DMS153 (cell line): ENCODE measurements around the gene TLCD4.
A peak's percentile ranks its signal among the peaks of the same experiment; 100 is the strongest.
"Not testable (repeated sequence)": the region's sequence is repeated elsewhere in the genome, so short reads cannot be mapped to it uniquely, and the experiment has no call there.

Experiments used
- DNase-seq: peaks from one replicate; lab custom pipeline; 2025; lab: John Stamatoyannopoulos, UW

Gene TLCD4

DNA sequence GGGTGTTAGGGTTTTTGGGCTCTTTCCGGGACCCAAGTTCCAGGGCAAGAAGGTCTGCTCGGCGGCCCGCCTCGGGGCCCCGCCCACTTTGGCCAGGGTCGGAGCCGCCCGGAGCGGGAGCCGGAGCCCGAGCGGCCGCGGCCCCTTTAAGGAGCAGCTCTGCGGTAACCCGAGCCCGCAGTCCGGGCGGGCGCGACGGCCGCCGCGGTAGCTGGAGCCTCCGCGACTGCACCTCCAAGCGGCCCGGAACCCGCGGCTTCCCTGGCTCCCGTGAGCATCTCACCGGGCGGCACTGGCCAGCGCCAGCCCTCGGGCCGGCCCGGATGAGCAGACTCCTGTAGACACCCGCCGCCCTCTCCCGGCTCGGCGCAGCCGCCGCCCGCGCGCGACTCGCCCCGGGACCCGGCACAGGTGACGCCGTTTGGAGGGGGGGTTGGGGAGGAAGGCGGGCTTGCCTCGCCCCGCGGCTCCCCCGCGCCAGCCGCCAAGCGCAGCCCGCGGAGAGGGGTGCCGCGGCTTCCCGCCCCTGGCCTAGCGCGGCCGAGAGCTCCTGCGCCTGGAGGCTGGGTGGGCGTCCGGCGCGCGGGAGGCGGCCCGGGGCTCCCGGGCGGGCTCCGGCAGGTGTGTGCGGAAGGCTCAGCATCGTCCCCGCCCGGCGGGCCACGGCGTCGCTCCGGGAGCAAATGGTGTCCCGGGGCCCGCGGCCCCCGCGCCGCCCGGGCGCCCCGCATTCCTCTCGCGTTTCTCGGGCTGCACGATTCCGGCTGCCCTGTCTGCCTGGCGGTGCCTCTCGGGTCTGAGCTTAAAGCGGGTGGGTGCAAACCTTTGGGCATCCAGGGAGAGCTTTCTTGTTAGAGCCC lies at the start of gene TLCD4:
Gene TLCD4, plus strand, starts transcription at position 149 of the 860 bp plus-strand sequence. CDS start 26,547 bp downstream, outside the sequence.
- peak; percentile 33 for DNase-seq

DNA sequence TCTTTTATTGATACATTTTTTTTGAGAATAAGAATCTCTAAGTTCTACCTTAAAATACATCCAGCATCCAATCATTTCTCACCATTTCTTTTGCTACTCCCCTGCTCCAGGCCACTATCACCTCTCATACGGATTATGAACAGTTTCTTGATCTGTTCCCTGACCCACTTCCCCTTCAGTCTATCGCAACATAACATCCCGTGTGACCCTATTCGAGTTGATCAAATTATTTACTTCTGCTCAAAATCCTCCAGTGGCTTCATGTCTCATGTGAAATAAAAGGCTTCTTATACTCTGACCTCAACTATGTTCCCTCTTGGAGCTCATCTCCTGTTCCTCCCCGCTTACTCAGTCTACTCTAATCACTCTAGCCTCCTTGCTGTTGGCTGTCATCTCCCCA lies 49.6 kb upstream of the TLCD4 start:
- no peak for DNase-seq

DNA sequence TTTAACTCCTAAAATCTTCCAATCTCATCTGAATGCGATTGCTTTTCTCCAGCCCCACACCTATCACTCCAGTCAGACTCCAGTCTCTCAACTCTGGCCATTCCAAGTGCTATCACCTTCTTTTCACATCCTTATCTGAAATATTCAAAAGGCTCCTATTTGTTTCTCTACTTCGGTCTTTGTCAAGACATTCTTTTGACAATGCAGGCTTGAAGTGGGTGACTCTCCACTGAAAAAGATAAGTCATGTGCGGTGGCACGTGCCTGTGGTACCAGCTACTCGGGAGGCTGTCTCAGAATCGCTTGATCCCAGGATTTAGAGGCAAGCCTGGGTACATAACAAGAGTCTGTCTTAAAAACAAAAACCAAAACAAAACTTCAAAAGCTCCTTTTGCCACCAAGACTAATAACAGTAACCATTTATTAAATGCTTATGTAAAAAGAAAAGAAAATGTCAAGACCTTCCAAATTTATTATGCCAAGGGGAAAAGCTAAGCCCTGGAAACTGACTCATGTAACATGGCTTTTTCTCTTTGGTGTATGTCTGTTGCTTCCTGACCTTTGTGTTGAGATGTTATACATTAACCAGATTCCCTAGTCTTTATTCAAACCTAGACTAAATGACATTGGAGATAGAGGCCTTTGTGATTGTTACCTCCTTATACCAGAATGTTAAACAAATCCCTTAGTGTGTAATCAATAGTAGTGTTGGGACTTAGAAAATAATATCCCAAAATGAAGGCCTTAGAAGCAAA lies 48.0 kb upstream of the TLCD4 start:
- DNase-seq, result no peak

GRCh38 chr1:95069710-95070093 lies 47.5 kb upstream of the TLCD4 start:
- no peak for DNase-seq

GRCh38 chr1:95071539-95071938 lies 45.6 kb upstream of the TLCD4 start:
- no peak for DNase-seq

DNA sequence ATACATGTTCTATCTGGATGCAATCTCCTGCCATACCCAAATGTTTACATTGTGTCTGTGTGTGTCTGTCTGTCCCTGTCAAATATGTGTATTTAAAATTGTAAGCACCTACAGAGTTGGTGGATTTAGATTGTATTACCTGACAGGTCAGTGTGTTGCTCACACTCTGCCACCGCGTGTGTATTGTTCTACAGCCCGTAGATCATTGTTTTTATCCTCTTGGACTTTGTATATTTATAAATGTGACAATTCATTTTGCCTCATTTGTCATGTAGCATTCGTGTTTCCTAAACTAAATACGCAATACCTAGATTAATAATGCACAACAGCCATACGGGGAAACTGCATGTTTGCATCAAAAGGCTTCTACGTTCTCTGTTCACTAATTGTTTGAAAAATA lies 45.0 kb upstream of the TLCD4 start:
- no peak for DNase-seq

DNA sequence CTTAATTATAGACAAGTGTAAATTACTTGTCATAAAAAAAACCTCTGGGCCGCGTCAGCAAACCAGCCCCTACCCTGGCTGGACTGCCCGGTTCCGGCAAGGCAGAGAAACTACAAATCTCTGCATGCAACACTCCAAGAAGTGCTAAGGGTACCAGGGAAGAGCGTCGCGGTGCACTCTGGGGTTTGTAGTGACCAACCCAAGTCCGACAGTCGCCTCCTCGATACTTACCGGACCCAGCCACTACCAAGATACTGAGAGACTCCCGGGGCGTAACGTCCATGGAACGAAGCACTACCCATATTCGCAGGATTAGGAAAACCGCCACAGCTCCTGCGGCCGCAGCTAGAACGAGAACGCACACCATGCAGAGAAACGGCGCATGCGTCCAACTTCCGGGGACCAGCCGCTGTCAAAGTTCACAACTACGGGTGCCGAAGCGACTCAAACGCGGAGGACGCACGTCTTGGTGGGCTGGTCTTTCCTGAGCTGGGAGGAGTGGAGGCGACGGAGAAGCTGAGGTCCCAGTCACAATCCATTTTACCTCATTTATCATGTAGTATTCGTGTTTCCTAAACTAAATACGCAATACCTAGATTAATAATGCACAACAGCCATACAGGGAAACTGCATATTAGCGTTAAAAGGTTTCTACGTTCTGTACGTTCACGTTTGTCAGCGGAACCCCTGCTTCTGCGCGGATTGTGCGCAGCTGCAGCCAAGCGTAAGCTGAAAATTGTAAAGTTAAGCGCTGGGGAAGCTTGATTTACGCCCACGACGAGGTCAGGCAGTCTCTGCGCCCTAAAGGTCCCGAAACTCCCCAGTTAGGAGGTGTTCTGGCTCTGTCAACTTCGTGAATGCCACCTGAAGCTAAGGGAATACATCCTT lies 44.4 kb upstream of the TLCD4 start, which contains the start of gene ALG14:
Gene ALG14, minus strand, starts transcription at position 420 of the 888 bp plus-strand sequence. Its CDS starts 53 bp downstream, at position 367.
- DNase-seq, result peak; percentile 84

DNA sequence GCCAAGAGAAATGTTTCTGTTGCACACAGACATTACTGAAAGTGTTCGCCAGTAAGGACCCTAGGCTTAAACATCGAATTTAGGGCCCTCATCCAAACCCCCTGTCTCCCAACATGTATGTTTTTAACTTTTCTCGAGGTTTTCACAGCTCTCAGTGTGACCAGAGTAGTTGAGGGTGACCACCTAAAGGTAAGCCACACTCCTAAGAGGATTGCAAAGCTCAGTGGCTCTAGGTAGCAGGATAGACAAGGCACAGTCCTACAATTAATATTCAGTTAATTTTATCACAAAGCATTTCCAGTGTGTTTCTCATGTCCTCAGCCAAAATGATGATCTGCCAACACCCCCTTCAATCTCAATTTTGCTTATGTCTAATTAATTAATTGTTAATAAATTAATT lies 43.7 kb upstream of the TLCD4 start:
- DNase-seq, result no peak

DNA sequence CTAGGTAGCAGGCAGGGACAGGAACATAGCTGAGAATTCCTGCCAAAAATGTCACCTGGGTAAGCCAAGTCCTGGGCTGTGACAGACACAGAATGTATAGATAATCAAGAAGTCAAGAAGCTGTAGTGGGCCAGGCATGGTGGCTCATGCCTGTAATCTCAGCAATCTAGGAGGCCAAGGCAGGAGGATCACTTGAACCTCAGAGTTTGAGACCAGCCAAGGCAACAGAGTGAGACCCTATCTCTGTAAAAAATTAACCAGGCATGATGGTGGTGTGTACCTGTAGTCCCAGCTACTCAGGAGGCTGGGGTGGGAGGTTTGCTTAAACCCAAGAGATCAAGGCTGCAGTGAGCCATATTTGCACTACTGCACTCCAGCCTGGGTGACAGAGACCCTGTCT lies 41.1 kb upstream of the TLCD4 start:
- DNase-seq, result no peak

DNA sequence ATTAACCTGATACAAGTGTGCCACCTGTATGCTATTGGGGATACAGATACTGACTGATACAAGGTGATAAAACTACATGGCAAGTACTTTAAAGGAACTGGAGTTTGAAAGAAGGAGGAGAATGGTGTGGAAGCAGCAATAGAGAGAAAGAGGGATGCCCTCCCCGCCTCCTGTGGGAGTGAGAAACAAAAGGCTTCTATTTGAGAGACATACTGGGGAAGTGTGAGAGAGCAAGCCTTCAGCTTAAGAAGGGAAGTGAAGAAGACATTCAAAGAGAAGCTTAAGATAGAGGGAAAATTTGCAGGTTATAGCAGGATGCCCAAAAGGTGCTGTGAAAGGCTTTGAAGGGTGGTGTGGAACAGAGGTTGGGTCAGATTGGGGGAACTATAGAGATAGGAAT lies 36.7 kb upstream of the TLCD4 start:
- no peak for DNase-seq

DNA sequence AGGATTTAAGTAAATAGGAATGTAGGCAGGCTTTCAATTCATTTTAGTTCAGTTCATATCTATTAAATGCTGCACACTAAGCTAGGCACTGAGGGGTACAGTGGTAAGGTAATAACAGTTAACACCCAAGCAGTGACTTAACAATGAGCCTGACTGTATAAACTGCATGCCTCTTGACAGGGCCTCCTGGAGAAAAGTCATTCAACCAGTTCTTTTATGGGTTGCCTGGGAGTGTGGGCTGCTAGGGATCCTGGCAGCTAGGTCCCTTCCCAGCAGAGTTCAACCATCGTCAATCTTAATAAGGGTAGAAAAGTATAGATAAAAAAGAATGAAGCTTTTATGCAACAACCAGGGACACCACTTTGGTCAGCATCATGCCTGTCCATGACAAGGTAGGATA lies 36.3 kb upstream of the TLCD4 start:
- no peak for DNase-seq

DNA sequence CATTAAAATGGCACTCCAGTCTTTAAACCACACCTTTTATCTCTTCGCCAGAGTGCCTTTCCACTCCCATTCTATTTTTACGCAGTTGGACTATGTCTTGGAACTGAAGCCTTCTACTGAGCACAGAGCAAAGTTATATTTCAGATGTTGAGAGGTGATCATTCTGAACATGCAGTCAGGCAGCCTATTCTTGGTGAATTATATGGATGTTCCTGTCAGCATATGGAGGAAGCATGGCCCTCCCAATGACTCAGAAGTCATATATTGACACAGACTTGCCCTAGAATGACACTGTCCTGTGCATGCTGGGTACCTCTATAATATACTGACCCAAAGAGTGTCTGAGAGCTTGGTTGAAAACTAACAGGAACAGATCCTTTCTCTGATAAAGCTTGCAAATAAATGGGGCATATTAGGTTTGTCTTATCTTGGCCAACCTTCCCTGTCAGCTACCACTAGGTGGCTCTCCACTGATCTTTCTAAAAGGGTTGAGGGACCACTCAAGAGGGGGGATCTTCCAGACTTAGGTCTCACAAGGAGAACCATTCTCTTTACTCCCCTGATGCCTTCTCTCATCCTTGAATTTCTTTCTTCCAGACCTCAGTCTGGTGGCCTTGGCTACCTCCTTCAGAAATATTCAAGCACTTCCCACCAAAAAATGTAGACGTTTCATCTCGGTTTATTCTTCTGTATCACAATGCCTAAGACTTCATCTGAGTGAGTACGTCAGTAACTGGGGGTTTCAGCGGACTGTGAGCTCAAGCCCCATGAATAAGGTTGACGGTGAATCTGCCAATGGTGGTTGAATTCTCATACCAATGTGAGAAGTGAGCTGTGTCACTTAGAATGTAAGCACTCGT lies 32.6 kb upstream of the TLCD4 start:
- no peak for DNase-seq

DNA sequence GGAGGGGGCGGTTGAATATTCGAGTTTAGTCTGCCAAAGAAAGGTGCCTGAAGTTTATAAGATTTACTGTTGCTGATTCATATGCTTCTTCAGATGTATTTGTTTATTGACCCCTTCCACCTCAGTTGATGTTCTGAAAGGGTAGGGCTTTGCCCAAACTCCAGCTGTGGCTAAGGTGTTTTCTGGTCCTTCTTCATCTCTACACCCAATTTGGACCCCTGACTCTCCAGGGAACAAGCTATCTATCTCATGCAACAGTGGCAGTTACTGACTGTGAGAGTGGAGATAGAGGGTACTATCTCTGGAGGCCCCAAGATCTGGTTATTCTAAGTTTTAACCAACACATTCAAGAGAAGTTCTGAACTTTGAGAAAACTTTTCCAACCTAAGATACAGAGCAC lies 31.8 kb upstream of the TLCD4 start:
- no peak for DNase-seq

DNA sequence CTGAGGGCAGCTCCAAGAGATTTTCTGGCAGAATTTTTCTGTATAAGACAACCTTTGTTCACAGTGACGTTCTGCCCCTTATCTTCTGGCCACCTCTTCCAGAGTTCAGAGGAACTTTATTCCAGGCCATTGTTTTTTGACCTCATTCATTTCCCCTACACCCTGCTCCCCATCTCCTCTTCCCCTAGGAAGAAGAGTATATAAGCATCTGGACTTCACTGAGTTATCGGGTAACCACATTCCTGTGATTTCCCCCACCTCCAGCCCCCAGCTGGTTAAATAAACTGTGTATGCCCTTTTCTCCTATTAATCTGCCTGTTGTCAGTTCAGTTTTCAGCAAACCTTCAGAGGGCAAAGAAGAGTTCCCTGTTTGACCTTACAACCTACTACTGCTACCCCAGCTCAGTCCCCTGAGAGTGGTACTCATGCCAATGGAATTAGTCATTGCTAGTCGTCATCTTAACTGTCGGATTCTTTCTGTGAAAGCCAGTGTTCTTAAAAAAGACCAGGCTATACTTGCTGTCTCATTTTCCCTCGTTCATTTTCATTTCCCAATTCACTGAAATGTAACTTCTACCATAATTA lies 30.1 kb upstream of the TLCD4 start:
- no peak for DNase-seq

GRCh38 chr1:95088303-95088702 lies 28.9 kb upstream of the TLCD4 start:
- DNase-seq, result no peak

DNA sequence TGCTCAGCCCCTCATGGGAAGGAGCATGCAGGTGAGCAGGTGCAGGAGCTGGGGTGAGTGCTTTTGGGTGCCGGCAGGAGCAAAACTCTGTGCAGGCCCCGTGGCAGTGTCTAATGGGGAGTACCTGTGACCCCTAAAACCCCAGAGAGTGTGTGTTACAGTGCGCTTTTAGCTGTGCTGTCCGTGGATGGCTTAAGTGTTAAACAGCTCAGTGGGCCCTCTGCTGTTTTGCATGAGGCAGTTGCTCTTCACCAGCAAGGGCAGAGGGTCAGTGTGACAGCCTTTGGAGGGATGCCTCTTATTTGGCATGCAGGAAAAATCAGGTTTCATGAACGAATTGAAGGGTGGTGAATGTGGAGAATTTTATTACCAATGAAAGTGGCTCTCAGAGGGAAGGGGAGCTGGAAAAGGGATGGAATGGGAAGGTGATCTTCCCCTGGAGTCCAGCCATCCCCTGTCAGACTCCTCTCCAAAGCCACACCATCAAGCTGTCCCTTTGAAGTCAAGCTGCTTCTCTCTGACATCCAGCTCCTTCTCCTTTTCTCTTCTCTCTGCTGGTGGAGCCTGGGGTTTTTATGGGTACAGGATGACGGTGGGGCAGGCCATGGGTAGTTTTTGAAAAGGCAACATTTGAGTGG lies 27.4 kb upstream of the TLCD4 start:
- no peak for DNase-seq

DNA sequence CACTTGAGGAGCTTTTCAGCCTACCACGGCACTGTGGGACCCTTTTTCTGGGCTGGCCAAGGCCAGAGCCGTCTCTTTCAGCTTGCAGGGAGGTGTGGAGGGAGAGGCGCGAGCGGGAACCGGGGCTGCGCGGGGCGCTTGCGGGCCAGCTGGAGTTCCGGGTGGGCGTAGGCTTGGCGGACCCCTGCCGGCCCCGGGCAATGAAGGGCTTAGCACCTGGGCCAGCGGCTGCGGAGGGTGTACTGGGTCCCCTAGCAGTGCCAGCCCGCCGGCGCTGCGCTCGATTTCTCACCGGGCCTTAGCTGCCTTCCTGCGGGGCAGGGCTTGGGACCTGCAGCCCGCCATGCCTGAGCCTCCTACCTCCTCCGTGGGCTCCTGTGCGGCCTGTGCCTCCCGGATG lies 25.9 kb upstream of the TLCD4 start:
- not testable (repeated sequence) for DNase-seq

- not testable (repeated sequence) for DNase-seq
Measured at GRCh38 chr1:95092891-95093290, 24.3 kb upstream of the TLCD4 start.

DNA sequence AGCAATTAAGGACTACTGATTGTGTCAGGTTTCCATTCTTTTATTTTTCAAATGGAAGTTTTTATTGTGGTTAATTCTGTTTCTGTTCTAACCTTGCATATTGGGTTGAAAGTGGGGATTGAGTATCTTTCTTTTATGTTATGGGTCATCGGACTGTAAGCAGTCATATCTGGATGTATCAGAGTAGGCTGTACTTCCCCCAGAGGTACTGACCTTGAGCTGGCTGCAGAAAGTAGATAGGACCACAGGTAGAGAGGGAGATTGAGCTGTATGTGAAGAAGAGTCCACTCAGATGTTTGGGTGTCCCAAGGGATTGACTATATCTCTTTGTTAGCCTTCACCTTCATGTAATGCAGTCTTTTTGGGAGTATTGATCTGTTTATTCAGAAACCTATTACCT lies 23.9 kb upstream of the TLCD4 start:
- DNase-seq, result no peak

DNA sequence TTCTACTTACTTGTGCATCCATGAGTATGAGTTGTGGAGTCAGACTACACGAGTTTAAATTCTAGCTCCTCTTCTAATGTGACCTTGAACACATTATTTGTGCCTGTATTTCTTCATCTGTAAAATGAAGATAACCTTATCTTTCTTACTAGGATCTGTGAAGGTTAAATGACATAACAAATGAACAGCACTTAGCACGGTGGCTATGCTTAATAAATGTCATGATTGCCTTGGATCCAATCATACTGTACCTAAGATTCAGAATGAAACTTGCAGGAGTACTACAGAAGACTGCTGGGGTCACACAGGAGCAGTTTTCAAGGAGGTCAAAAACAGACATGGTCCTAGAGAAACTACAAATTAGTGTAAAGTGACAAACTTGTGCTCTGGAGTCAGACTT lies 22.2 kb upstream of the TLCD4 start:
- DNase-seq, result no peak
